Activated CD4-positive, alpha-beta memory T cell treated with anti-CD3 and anti-CD28 coated beads, Interleukin-2, amount 10 ng/mL, durations not matched to agents 7 days and 5 days (primary cell): ENCODE results near the gene LGALSL. TPM values are rescaled to one million over a fixed set of nuclear protein-coding genes. Genes with fewer than 3 reads are reported as not detected.
A peak's percentile ranks its signal among the peaks of the same experiment; 100 is the strongest.

Experiments
- CTCF ChIA-PET: fragments of 350-600 bp; sonication (Branson Sonifier 250); formaldehyde crosslinking; loops from one replicate; lab custom pipeline; 2021; ENCODE audit warnings: antibody characterized with exemption, inconsistent platforms; lab: Charles Lee
- POLR2A ChIA-PET: fragments of 350-600 bp; sonication (Branson Sonifier 250); formaldehyde crosslinking; loops from one replicate; lab custom pipeline; 2021; ENCODE audit warnings: antibody characterized with exemption; lab: Charles Lee
- DNase-seq: peaks from one replicate; pipeline ENCODE4 v3.0.0-alpha.2; 2020
- H3K27ac Mint-ChIP-seq: one replicate; pipeline ENCODE4 v1.8.0; 2021; ENCODE audit warnings: mild to moderate bottlenecking, mixed read lengths
- H3K27me3 Mint-ChIP-seq: one replicate; pipeline ENCODE4 v1.8.0; 2021; ENCODE audit warnings: mixed read lengths
- H3K36me3 Mint-ChIP-seq: one replicate; pipeline ENCODE4 v1.8.0; 2021; ENCODE audit warnings: low read depth, mixed read lengths
- H3K4me1 Mint-ChIP-seq: one replicate; pipeline ENCODE4 v1.8.0; 2021; ENCODE audit warnings: mixed read lengths
- H3K4me3 Mint-ChIP-seq: one replicate; pipeline ENCODE4 v1.8.0; 2021; ENCODE audit warnings: mild to moderate bottlenecking, mixed read lengths
- H3K9me3 Mint-ChIP-seq: one replicate; pipeline ENCODE4 v1.8.0; 2021; ENCODE audit warnings: mixed read lengths
- total RNA-seq, 2 experiments: library from RNA; stranded (reverse); gene quantifications; one replicate each; pipeline ENCODE4 v1.2.3, GENCODE V29; 2021

The LGALSL gene
- total RNA-seq, 2 experiments from 2014 or later = 2.1 to 2.6 TPM

DNA sequence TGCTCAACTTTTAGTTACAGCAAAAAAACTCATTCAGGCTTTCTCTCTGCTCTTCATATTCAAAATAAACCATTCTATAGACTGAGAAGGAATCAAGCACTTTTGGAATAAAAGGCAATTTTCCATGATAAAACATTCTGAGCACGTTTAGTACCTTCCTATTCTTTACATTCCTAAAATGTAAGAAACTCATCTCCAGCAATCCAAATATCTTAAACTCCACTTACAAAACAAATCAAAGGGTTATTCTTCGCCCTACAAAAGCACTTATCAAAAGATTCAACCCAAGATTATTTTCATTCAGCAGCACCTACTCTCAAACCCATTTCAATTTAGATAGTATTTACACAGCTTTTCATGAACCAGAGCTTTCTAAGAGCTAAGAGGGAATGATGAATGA is 2.9 kb upstream of the LGALSL start:
- peaks cover 39% of the 10 kb centered on the region for H3K27me3 Mint-ChIP-seq
- CTCF ChIA-PET = interaction anchor here (0.6 to 1.2 kb wide), 2 partner anchors 37 to 402 kb away, joined by 3 read pairs; no protein-coding TSS in a partner anchor
- no peak for DNase-seq

DNA sequence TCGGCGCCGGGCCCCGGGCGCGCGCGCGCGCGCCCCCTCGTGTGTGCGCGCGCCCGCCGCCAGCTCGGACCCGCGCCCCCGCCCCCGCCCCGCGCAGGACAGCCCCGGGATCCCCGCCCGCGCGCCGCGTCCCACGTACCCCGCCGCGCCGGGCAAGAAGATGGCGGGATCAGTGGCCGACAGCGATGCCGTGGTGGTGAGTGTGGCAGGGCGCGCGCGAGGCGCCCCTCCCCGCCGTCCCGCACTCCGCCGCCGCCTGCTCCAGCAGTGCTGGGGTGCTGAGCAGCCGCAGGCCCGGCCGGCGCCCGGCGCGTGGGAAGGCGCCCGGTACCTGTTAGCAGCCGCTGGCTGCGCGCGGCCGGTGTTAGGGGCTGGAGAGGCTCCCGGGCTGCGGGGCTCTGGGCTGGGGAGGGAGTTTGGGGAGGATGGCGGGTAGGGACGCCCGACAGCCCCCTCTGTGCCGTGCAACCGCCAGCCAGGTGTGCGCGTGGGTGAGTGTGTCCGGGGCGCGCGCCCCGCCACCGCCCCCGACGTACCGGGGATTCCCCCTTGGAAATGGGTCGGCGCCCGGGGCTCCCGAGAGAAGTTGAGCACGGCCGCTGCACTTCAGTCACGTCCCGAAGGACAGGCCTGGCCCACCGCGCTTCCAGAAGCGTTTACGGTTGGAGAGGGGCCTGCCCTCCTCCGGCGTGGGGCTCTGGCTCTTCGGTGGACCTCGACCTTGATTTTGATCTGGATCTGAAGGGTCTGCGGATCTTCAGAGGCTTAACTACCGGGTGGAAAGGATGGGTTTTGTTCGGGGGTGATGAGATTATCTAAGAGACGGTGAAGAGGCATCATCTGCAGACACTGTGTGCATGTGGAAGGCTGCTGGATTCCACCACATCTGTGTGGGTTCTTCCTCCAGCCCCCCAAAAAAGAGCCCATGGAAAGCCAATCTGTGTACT is 697 bp downstream of the LGALSL start:
- DNase-seq = peak; percentile 54
- no peak overlapping the region for H3K27ac Mint-ChIP-seq
- no peaks in the 10 kb centered on the region for H3K36me3 Mint-ChIP-seq
- H3K27me3 Mint-ChIP-seq = peaks cover 30% of the 10 kb centered on the region
- H3K4me1 Mint-ChIP-seq = peaks cover 10% of the 10 kb centered on the region
- peak overlapping the region; percentile 69 for H3K4me3 Mint-ChIP-seq
- CTCF ChIA-PET = interaction anchor here (2.3 kb wide), 1 partner anchor 124 kb away, joined by 8 read pairs; no protein-coding TSS in a partner anchor
- POLR2A ChIA-PET = no interaction called here
- H3K9me3 Mint-ChIP-seq = no peaks in the 10 kb centered on the region

More for the DNA sequence above, 2.9 kb upstream of the LGALSL start:
- no peaks in the 10 kb centered on the region for H3K9me3 Mint-ChIP-seq
- POLR2A ChIA-PET = interaction anchor here (1.0 kb wide), 1 partner anchor 34 kb away, joined by 3 read pairs; no protein-coding TSS in a partner anchor
- H3K27ac Mint-ChIP-seq = no peak overlapping the region
- no peaks in the 10 kb centered on the region for H3K36me3 Mint-ChIP-seq
- H3K4me3 Mint-ChIP-seq = no peak overlapping the region
- peaks cover 10% of the 10 kb centered on the region for H3K4me1 Mint-ChIP-seq

GRCh38 chr2:64455545-64455944 is 1.6 kb downstream of the LGALSL start:
- ChIA-PET CTCF (interaction anchor here (1.3 to 2.9 kb wide), 2 partner anchors 32 to 125 kb away, joined by 6 to 14 read pairs; no protein-coding TSS in a partner anchor), POLR2A (interaction anchor here (0.6 kb wide), 1 partner anchor 554 kb away, joined by 3 read pairs; no protein-coding TSS in a partner anchor)
- H3K27ac Mint-ChIP-seq = no peak overlapping the region
- H3K9me3 Mint-ChIP-seq = no peaks in the 10 kb centered on the region
- H3K27me3 Mint-ChIP-seq = peaks cover 30% of the 10 kb centered on the region
- no peaks in the 10 kb centered on the region for H3K36me3 Mint-ChIP-seq
- H3K4me3 Mint-ChIP-seq = peak overlapping the region; percentile 69
- peaks cover 10% of the 10 kb centered on the region for H3K4me1 Mint-ChIP-seq
- no peak for DNase-seq

- POLR2A ChIA-PET = interaction anchor here (0.6 kb wide), 1 partner anchor 553 kb away, joined by 3 read pairs; no protein-coding TSS in a partner anchor
- Mint-ChIP-seq H3K4me3 (no peak overlapping the region), H3K9me3 (no peaks in the 10 kb centered on the region), H3K27me3 (peaks cover 30% of the 10 kb centered on the region), H3K27ac (no peak overlapping the region), H3K4me1 (peaks cover 10% of the 10 kb centered on the region), H3K36me3 (no peaks in the 10 kb centered on the region)
- DNase-seq = no peak
- CTCF ChIA-PET = interaction anchor here (1.3 to 2.9 kb wide), 3 partner anchors 32 to 126 kb away, joined by 6 to 14 read pairs (median 6); no protein-coding TSS in a partner anchor
Observed at GRCh38 chr2:64456293-64456692, 2.3 kb downstream of the LGALSL start.

GRCh38 chr2:64457524-64457923 is 3.6 kb downstream of the LGALSL start:
- H3K4me1 Mint-ChIP-seq = peaks cover 10% of the 10 kb centered on the region
- no peak overlapping the region for H3K27ac Mint-ChIP-seq
- H3K9me3 Mint-ChIP-seq = no peaks in the 10 kb centered on the region
- DNase-seq = no peak
- H3K27me3 Mint-ChIP-seq = peaks cover 22% of the 10 kb centered on the region
- ChIA-PET CTCF (interaction anchor here (1.0 to 2.9 kb wide), 7 partner anchors 23 to 149 kb away, joined by 3 to 14 read pairs (median 4); no protein-coding TSS in a partner anchor), POLR2A (no interaction called here)
- H3K4me3 Mint-ChIP-seq = no peak overlapping the region
- H3K36me3 Mint-ChIP-seq = no peaks in the 10 kb centered on the region

DNA sequence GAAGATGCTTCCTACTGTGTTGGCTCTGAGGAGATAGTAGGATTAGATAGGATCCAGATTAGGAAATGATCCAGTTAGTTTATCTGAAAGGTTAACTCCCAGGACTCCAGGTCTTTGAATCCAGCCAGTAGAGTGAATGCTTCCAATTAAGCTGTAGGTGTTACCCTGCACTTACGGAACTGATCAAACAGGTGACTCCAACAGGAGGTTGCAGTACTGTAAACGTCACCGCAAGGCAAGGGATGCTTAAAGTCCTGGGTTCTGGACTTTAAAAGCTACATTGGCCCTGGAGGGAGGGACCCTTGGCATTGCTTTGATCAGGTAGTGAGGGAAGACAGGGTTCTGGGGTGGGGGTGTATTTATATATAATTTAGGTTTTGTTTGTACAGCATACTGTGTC is 5.6 kb downstream of the LGALSL start:
- Mint-ChIP-seq H3K36me3 (no peaks in the 10 kb centered on the region), H3K4me3 (no peak overlapping the region), H3K9me3 (no peaks in the 10 kb centered on the region), H3K27ac (no peak overlapping the region), H3K4me1 (peaks cover 8% of the 10 kb centered on the region), H3K27me3 (peaks cover 16% of the 10 kb centered on the region)
- DNase-seq = no peak
- ChIA-PET POLR2A (no interaction called here), CTCF (interaction anchor here (1.3 to 1.6 kb wide), 2 partner anchors 26 to 129 kb away, joined by 4 read pairs; no protein-coding TSS in a partner anchor)

DNA sequence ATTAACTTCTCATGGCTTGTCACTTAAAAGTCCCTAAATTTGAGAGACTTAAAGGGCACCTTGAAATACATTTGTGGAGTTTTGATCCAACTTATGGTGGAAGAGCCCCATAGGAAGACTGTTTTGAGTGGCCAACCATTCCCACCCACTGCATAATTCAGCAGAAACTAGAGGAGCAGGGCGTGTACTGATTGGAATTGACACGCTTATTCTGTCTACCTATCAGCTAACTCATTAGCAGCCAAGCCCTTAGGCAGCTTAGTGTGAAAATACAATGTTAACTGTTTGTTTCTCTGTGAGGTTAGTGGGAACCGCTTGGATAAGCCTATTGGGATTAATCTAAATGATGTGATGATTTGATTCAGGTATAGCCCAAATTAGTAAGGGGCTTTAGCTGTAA is 6.4 kb downstream of the LGALSL start:
- no peaks in the 10 kb centered on the region for H3K36me3 Mint-ChIP-seq
- H3K27me3 Mint-ChIP-seq = peaks cover 13% of the 10 kb centered on the region
- H3K4me1 Mint-ChIP-seq = peaks cover 3% of the 10 kb centered on the region
- CTCF ChIA-PET = interaction anchor here (1.0 kb wide), 1 partner anchor 28 kb away, joined by 4 read pairs; no protein-coding TSS in a partner anchor
- no peak for DNase-seq
- no peak overlapping the region for H3K4me3 Mint-ChIP-seq
- no peak overlapping the region for H3K27ac Mint-ChIP-seq
- POLR2A ChIA-PET = no interaction called here
- no peaks in the 10 kb centered on the region for H3K9me3 Mint-ChIP-seq

GRCh38 chr2:64461271-64462058 is 7.5 kb downstream of the LGALSL start:
- no peak overlapping the region for H3K27ac Mint-ChIP-seq
- H3K4me3 Mint-ChIP-seq = no peak overlapping the region
- H3K36me3 Mint-ChIP-seq = no peaks in the 10 kb centered on the region
- no peaks in the 10 kb centered on the region for H3K4me1 Mint-ChIP-seq
- DNase-seq = no peak
- POLR2A ChIA-PET = no interaction called here
- H3K27me3 Mint-ChIP-seq = peaks cover 4% of the 10 kb centered on the region
- no peaks in the 10 kb centered on the region for H3K9me3 Mint-ChIP-seq
- CTCF ChIA-PET = no interaction called here

DNA sequence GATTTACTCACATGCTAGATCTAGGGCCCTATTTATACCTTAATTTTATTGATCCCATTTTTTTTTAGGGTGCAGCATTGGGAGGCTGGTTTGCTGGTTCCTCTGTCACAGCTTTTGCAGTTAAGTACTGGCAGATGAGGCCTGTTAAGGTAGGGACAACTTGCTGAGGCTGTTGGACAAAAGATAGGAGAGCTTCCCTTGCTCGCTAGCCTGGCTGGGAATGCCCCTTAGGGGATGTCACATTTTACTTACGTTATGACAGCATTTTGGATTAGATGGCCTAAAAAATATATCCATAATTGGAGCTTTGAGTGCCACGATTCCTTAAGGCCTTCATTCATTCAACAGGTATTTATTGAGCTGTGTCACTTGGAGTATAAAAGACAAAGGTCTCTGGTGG is 8.2 kb downstream of the LGALSL start:
- Mint-ChIP-seq H3K27ac (no peak overlapping the region), H3K4me3 (no peak overlapping the region), H3K9me3 (no peaks in the 10 kb centered on the region), H3K4me1 (no peaks in the 10 kb centered on the region), H3K36me3 (no peaks in the 10 kb centered on the region), H3K27me3 (peaks cover 2% of the 10 kb centered on the region)
- CTCF ChIA-PET = interaction anchor here (0.6 kb wide), 1 partner anchor 20 kb away, joined by 3 read pairs; no protein-coding TSS in a partner anchor
- POLR2A ChIA-PET = no interaction called here
- no peak for DNase-seq

DNA sequence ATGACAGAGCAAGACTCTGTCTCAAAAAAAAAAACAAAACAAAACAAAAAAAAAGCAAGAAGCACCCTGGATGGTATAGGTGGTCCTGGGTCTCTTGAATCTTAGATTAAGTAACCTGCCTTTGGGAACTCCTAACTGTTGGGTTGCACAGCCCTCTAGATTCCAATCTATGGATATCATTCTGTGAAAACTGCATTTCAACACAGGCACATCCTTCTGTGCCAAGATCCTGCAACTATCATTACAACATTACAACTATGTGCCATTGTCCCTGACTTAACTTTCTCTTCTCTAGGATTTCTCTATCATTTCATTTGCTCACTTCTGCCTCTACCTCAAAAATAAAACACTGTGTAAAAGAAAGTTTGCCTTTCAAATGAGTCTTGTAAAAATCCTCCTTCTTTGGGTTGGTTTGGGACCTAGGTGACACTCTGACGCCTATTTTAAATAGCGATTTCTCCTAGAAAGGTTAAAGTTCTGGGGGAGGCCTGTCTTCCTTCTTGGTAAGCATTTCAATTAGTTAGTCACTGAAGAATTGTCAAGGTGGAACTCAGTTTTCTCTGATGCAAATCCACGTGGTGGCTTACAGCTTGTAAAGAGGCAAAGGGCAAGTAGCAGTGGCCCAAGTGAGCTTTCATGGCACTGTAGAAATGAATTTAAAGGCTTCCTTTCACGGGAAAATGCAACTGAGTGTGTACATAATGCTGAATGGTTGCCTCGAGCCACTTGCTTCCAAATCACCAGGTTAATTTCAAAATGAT is 9.2 kb downstream of the LGALSL start:
- H3K27me3 Mint-ChIP-seq = peaks cover 2% of the 10 kb centered on the region
- no peak overlapping the region for H3K27ac Mint-ChIP-seq
- no peak for DNase-seq
- H3K9me3 Mint-ChIP-seq = no peaks in the 10 kb centered on the region
- H3K4me3 Mint-ChIP-seq = no peak overlapping the region
- ChIA-PET CTCF (interaction anchor here (0.6 to 0.9 kb wide), 2 partner anchors 11 to 19 kb away, joined by 3 read pairs; no protein-coding TSS in a partner anchor), POLR2A (no interaction called here)
- H3K4me1 Mint-ChIP-seq = no peaks in the 10 kb centered on the region
- H3K36me3 Mint-ChIP-seq = no peaks in the 10 kb centered on the region

GRCh38 chr2:64463781-64464180 is 9.8 kb downstream of the LGALSL start:
- H3K27me3 Mint-ChIP-seq = peaks cover 2% of the 10 kb centered on the region
- POLR2A ChIA-PET = no interaction called here
- H3K4me3 Mint-ChIP-seq = no peak overlapping the region
- CTCF ChIA-PET = no interaction called here
- no peaks in the 10 kb centered on the region for H3K4me1 Mint-ChIP-seq
- H3K36me3 Mint-ChIP-seq = no peaks in the 10 kb centered on the region
- H3K9me3 Mint-ChIP-seq = no peaks in the 10 kb centered on the region
- no peak overlapping the region for H3K27ac Mint-ChIP-seq
- no peak for DNase-seq
